Caco-2 (cell line): Measurements from ENCODE around the gene PTH1R. TPM values are rescaled to one million over a fixed set of nuclear protein-coding genes. Genes with fewer than 3 reads are reported as not detected.

Experiments used
- BruUV-seq: library from RNA; stranded (reverse); fragments of 400-500 nt; replicated peaks from 2 replicates; lab custom pipeline; 2021; lab: Mats Ljungman, UMichigan
- CTCF ChIA-PET: fragments of 300-600 bp; sonication (Branson Sonifier 250); formaldehyde crosslinking; loops from one replicate; lab custom pipeline; 2022; ENCODE audit warnings: antibody characterized with exemption; lab: Charles Lee
- POLR2A ChIA-PET: fragments of 300-600 bp; sonication (Branson Sonifier 250); formaldehyde crosslinking; loops from one replicate; lab custom pipeline; 2022; ENCODE audit warnings: antibody characterized with exemption; lab: Charles Lee
- DNase-seq, 2 experiments: peaks; one replicate each; pipeline versions ENCODE4 v3.0.0 to v3.0.0-alpha.2; 2020 to 2022
- H3K27me3 ChIP-seq: replicated peaks from 2 replicates; pipeline ENCODE4 v1.6.0; 2011; ENCODE audit warnings: low read length; ENCODE audit not compliant: control insufficient read depth, insufficient read depth
- H3K36me3 ChIP-seq: 2 replicates; pipeline ENCODE4 v1.5.1; 2011; ENCODE audit warnings: low read length; ENCODE audit not compliant: control insufficient read depth, insufficient read depth
- H3K4me1 ChIP-seq: fragments of 250-450 bp; sonication (Bioruptor Pico); 2 replicates; pipeline ENCODE4 v1.5.1; 2020; ENCODE audit warnings: mild to moderate bottlenecking
- H3K4me3 ChIP-seq: 2 replicates; pipeline ENCODE4 v1.5.1; 2011; ENCODE audit warnings: low read depth, mild to moderate bottlenecking, control low read depth, low read length
- H3K9me3 ChIP-seq: fragments of 250-450 bp; sonication (Bioruptor Pico); 2 replicates; pipeline ENCODE4 v1.5.1; 2020; ENCODE audit warnings: mild to moderate bottlenecking, moderate library complexity
- H3K27ac Mint-ChIP-seq: one replicate; pipeline ENCODE4 v1.8.0; 2022; ENCODE audit warnings: mixed read lengths; ENCODE audit not compliant: unreplicated experiment
- H3K27me3 Mint-ChIP-seq: one replicate; pipeline ENCODE4 v1.8.0; 2022; ENCODE audit warnings: mixed read lengths; ENCODE audit not compliant: insufficient read depth, unreplicated experiment
- H3K36me3 Mint-ChIP-seq: one replicate; pipeline ENCODE4 v1.8.0; 2022; ENCODE audit warnings: mild to moderate bottlenecking, mixed read lengths; ENCODE audit not compliant: insufficient read depth, unreplicated experiment
- H3K4me1 Mint-ChIP-seq: one replicate; pipeline ENCODE4 v1.8.0; 2022; ENCODE audit warnings: low read depth, mixed read lengths; ENCODE audit not compliant: unreplicated experiment
- H3K4me3 Mint-ChIP-seq: one replicate; pipeline ENCODE4 v1.8.0; 2022; ENCODE audit warnings: mild to moderate bottlenecking, moderate library complexity, mixed read lengths; ENCODE audit not compliant: unreplicated experiment
- H3K9me3 Mint-ChIP-seq: one replicate; pipeline ENCODE4 v1.8.0; 2022; ENCODE audit warnings: mixed read lengths; ENCODE audit not compliant: unreplicated experiment
- intact Hi-C: fragments of 100-400 bp; cut with micrococcal nuclease; formaldehyde crosslinking; loops from one replicate; pipeline ENCODE4 v1.10.0; 2022; ENCODE audit not compliant: unreplicated experiment
- total RNA-seq: library from RNA; stranded (reverse); gene quantifications from 2 replicates; pipeline ENCODE4 v1.2.3, GENCODE V29; 2022
- TF ChIP-seq, protein P1 (sequence below), 2 experiments: fragments of 200-600 bp in 1 of 2; IDR thresholded peaks; 1 replicate in 1 of 2; 2 replicates in 1 of 2; pipeline versions ENCODE4 v1.5.1 to v1.8.0; 2011 to 2022; ENCODE audit warnings: antibody characterized with exemption in 1 of 2, control low read depth in 1 of 2, inconsistent platforms in 1 of 2, low read depth in 1 of 2, low read length in 1 of 2, mild to moderate bottlenecking in 1 of 2, moderate library complexity in 1 of 2; ENCODE audit not compliant: insufficient read depth in 1 of 2, severe bottlenecking in 1 of 2, unreplicated experiment in 1 of 2

Gene PTH1R
- total RNA-seq, 1 experiment from 2014 or later, result 5.1 TPM

DNA sequence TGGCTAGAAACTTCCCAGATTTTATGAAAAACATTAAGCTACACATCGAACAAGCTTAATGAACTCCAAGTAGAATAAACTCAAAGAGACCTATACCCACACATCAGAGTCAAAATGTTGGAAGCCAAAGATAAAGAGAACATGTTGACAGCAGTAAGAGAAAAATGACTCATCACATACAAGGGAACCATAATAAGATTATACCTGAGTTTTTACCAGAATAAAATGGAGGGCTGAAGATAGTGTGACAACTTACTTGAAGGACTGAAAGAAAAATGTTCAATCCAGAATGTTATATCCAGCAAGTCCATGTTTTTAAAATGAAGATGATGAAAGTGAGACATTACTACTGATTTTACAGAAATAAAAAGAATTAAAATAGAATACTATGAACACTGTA, 37.0 kb upstream of the PTH1R start:
- Mint-ChIP-seq H3K36me3 (no peaks in the 10 kb centered on the region), H3K4me1 (no peaks in the 10 kb centered on the region), H3K27ac (no peak overlapping the region), H3K4me3 (no peak overlapping the region), H3K9me3 (peaks cover 48% of the 10 kb centered on the region), H3K27me3 (peaks cover 3% of the 10 kb centered on the region)
- peaks cover 28% of the 10 kb centered on the region for H3K9me3 ChIP-seq
- BruUV-seq, result no TSS peak
- POLR2A ChIA-PET, result no interaction called here
- H3K4me1 ChIP-seq, result no peaks in the 10 kb centered on the region
- TF ChIP-seq, protein P1, sequence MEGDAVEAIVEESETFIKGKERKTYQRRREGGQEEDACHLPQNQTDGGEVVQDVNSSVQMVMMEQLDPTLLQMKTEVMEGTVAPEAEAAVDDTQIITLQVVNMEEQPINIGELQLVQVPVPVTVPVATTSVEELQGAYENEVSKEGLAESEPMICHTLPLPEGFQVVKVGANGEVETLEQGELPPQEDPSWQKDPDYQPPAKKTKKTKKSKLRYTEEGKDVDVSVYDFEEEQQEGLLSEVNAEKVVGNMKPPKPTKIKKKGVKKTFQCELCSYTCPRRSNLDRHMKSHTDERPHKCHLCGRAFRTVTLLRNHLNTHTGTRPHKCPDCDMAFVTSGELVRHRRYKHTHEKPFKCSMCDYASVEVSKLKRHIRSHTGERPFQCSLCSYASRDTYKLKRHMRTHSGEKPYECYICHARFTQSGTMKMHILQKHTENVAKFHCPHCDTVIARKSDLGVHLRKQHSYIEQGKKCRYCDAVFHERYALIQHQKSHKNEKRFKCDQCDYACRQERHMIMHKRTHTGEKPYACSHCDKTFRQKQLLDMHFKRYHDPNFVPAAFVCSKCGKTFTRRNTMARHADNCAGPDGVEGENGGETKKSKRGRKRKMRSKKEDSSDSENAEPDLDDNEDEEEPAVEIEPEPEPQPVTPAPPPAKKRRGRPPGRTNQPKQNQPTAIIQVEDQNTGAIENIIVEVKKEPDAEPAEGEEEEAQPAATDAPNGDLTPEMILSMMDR (IDR thresholded peaks at IDR 0.05; ENCODE audit: insufficient read depth in 1 of 2, low read depth in 1 of 2, low read length in 1 of 2, severe bottlenecking in 1 of 2, unreplicated experiment in 1 of 2), result no peak
- no peak overlapping the region for H3K4me3 ChIP-seq
- CTCF ChIA-PET, result no interaction called here
- H3K36me3 ChIP-seq, result no peaks in the 10 kb centered on the region
- DNase-seq, result no peak
- intact Hi-C loops, result no loop called here
- no peaks in the 10 kb centered on the region for H3K27me3 ChIP-seq

DNA sequence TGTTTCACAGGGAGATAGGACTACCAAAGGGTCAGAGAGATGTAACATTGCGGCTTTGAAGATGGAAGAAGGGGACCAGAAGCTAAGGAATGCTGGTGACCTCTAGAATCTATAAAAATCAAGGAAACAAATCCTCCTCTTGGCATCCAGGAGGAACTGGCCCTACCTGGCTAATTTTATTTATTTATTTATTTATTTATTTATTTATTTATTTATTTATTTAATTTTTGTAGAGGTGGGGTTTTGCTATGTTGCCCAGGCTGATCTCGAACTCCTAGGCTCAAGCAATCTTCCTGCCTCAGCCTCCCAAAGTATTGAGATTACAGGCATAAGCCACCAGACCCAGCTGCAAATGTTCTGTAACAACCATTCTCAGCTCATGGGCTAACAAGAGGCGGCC, 34.0 kb upstream of the PTH1R start:
- DNase-seq, result no peak
- Mint-ChIP-seq H3K4me3 (no peak overlapping the region), H3K27me3 (peaks cover 3% of the 10 kb centered on the region), H3K36me3 (no peaks in the 10 kb centered on the region), H3K4me1 (peaks cover 5% of the 10 kb centered on the region), H3K9me3 (peaks cover 34% of the 10 kb centered on the region), H3K27ac (no peak overlapping the region)
- no TSS peak for BruUV-seq
- no peaks in the 10 kb centered on the region for H3K36me3 ChIP-seq
- POLR2A ChIA-PET, result no interaction called here
- CTCF ChIA-PET, result no interaction called here
- intact Hi-C loops, result no loop called here
- H3K4me3 ChIP-seq, result no peak overlapping the region
- no peaks in the 10 kb centered on the region for H3K27me3 ChIP-seq
- H3K9me3 ChIP-seq, result peaks cover 22% of the 10 kb centered on the region
- TF ChIP-seq, protein P1 (IDR thresholded peaks at IDR 0.05; ENCODE audit: insufficient read depth in 1 of 2, low read depth in 1 of 2, low read length in 1 of 2, severe bottlenecking in 1 of 2, unreplicated experiment in 1 of 2), result no peak
- H3K4me1 ChIP-seq, result peaks cover 4% of the 10 kb centered on the region

DNA sequence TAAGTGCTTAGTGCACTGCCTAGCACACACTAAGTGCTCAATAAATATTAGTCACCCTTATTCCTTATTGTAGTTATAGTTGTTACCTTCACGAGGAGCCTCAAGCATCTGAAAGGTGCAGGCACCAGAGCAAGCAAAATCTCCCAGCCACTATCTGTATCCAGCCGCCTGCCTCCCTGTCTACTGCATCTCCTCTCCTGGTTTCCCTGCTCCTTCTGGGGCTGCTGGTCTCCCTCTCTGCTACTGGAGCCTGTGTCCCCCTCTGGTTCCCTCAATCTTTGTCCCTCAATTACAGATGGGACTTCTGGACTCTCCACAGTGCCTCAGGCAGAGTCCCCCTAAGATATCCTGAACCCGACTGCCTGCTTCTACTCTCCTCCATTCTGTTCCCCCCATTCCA, 33.1 kb upstream of the PTH1R start:
- Mint-ChIP-seq H3K36me3 (peaks cover 4% of the 10 kb centered on the region), H3K4me3 (no peak overlapping the region), H3K27me3 (peaks cover 3% of the 10 kb centered on the region), H3K4me1 (peaks cover 14% of the 10 kb centered on the region), H3K27ac (no peak overlapping the region), H3K9me3 (peaks cover 26% of the 10 kb centered on the region)
- peaks cover 13% of the 10 kb centered on the region for H3K4me1 ChIP-seq
- BruUV-seq, result no TSS peak
- ChIA-PET POLR2A (no interaction called here), CTCF (no interaction called here)
- TF ChIP-seq, protein P1 (IDR thresholded peaks at IDR 0.05; ENCODE audit: insufficient read depth in 1 of 2, low read depth in 1 of 2, low read length in 1 of 2, severe bottlenecking in 1 of 2, unreplicated experiment in 1 of 2), result no peak
- intact Hi-C loops, result no loop called here
- no peaks in the 10 kb centered on the region for H3K36me3 ChIP-seq
- H3K4me3 ChIP-seq, result no peak overlapping the region
- peaks cover 20% of the 10 kb centered on the region for H3K9me3 ChIP-seq
- no peak for DNase-seq
- H3K27me3 ChIP-seq, result no peaks in the 10 kb centered on the region
